ENCODE measurements around the gene HECTD2.
"Not testable (repeated sequence)": the region's sequence is repeated elsewhere in the genome, so short reads cannot be mapped to it uniquely, and the experiment has no call there.

Gene HECTD2

DNA sequence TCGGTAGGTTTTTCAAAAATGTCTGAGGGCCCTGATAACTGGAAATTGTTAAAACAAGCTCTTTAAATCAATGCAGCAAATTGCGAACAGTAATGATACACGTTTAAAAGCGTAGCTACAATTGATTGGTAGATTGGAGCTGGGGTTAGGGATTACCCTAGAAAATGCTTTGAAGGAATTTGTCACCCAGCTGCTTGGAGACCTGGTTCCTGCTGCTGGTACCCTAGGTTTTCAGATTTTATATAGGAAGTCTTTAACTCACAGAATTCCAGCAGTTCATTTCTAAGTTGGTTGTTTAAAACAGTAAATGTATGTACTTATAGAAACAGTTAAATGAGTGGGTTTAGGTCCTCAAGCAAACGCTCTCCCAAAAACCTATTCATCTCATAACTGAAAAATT, 1.5 kb downstream of the HECTD2 start:
- no peak for DNase-seq (ENCODE audit: low read depth in 2 of 2)

DNA sequence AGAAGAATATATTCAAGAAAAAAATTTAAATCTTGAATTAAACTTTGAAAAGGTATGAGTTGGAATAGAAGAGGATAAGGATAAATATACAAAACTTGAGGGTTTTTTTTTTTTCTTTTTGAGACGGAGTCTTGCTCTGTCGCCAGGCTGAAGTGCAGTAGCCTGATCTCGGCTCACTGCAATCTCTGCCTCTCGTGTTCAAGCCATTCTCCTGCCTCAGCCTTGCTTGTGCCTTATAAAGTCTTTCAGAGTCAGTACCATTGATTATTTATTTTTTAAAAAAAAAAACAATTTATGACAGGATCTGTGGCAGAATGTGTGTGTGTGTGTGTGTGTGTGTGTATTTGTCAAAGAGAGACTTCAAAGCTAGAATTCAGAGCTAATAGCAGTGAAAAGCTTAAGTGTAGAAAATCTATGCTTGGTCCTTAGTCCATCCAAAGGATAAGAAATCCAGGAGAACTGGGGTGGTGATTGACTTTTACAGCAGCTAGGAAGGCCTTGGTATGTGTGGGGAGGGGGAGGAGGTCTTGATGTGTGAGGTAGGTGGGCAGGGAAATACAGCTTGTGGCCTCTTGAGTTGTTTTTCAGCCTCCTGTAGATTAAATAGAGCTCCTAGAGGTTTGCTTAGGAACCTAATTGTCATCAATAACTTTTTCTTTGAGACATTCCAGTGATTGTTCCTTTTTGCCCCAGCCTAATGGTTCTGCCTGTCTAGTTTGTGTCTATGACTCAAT, 2.4 kb downstream of the HECTD2 start:
- DNase-seq (ENCODE audit: low read depth in 2 of 2), result no peak

DNA sequence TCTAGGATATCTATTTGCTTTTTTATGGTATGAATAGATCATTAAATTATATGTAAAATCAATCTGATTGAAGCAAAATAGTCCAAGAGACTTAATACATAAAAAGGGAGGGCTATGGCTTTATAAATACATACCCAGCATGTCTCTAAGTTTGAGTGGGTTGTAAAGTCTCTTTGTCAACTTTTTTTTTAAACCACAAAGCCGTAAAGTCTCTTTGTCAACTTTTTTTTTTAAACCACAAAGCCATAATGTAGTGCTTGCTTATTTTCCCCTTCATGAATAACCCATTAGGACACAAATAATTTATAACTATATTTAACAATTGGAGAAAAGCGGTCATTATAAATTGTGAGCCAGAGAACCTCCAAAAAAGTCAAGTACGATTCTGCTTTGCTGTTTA, 5.7 kb downstream of the HECTD2 start:
- no peak for DNase-seq (ENCODE audit: low read depth in 2 of 2)

DNA sequence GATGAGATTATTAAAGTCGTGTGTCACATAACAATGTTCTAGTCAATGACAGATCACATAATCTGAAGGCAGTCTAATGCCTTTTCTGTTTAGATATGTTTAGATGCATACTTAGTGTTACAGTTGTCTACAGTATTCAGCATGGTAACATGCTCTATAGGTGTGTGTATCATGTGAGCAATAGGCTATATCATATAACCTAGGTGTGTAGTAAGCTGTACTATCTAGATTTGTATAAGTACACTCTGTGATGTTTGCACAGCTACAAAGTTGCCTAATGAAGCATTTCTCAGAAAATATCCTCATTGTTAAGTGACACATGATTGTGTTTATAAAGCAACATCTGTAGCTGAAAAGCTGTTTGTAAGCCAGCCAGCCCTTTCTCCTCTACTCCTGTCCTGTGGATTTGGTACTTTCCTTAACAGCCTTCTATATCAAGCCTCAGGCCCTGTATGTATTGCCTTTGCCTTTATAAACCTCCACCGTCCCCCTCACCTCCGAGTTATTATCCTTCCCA, 6.3 kb downstream of the HECTD2 start:
- DNase-seq (ENCODE audit: low read depth in 2 of 2), result no peak

DNA sequence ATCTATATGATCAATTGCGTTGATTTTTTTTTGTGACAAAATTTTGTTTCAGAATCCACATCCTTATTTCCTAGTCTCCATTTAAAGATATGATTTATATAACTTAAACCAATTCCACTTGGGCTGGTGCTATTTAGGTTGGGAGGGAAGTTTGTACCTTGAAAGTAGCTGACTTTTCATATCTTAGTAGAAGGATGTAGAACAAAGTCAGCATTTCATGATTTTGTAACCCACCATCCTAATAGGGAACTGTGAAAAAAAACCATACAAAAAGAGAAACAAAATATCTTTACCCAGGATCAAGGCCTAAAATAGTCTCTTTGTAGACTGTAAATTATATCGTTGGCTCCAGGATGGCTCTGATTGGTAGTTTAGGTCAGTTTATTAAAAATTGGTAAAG, 8.3 kb downstream of the HECTD2 start:
- no peak for DNase-seq (ENCODE audit: low read depth in 2 of 2)

DNA sequence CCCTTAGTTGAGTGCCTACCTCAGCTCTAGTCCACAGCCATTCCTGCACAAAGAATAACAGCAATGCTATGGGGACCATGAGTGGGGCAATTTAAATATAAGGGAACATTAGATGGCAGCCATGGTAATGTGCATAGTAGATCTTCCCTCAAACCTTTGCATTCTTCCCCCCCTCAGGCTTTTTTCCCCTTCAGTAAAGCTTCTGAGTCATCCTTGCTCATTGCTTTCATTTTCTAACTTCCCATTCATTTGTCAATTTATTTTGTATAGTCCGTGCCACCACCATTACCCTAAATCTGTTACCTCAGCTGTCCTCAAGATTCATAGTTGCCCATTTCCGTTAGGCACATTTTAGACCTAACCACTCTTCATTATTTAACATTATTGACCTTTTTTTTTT, 10.7 kb downstream of the HECTD2 start:
- DNase-seq (ENCODE audit: low read depth in 2 of 2), result no peak

DNA sequence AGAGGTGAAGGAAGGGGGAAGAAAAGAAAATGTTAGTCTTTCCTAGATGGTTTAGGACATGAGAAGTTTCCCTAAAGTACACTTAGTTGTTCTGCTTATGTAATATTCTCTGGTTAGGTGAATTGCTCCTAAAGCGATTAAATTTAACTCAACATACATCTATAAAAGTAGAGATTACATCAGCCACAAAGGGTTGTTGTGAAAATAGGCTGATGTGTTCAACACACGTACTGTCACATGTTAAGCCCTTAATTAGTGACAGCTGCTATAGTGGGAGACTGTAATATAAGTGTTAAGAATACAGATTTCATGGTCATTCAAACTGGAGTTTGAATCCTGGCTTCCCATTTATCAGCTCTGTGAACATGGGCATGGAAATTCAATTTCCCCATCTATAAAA, 12.8 kb downstream of the HECTD2 start:
- no peak for DNase-seq (ENCODE audit: low read depth in 2 of 2)

DNA sequence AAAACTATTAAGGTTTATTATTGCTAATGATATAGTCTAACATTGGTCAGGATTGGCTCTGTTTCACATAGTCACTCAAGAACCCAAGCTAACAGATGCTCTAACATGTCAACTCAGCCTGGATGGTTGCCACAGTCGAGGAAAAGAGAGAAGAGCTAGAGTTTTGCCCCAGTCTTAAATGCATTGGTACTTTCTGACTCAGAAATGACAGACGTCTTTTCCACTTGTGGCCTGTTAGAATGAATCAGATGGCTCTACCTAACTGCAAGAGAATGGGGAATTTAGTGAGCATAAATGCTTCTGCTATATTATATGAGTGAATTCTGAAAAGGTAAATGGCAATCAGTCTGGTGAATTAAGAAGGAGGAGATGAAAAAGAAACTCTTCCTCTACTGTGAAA, 13.9 kb downstream of the HECTD2 start:
- no peak for DNase-seq (ENCODE audit: low read depth in 2 of 2)

DNA sequence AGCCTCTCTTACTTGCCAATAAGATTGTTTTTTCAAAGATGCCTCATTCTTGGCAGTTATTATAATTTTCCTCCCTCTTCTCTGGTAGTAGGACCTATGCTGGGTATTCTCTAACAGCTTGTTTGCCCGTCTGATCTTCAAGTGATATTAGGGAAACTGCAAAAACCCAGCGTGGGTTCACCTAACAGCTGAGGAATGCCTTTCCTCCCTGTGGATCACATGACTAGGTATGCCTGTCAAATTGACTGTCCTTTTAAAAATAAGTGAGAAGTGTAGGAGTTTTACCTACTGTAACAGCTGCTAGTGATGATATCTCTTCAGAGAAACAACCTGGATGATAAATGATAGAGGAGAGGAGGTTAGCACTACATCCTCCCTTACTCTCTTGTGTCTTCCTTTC, 22.0 kb downstream of the HECTD2 start:
- DNase-seq (ENCODE audit: low read depth in 2 of 2), result no peak

DNA sequence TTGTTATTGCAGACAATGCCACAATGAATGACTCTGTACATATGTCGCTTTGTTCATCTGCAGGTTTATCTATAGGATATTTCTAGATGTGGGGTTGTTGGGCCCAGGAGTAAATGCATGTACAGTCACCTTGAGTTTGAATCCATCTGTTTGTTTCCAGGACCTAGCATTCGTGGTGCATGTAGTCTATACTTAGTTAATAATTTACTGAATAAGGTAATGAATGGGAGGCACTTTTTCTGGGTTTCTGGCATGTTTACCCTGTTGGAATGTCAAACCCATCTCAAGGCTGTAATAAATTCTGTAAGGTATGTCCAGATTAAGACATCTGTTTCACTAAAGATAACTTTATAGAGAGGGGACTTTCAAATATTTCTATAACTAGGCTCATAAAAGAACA, 23.5 kb downstream of the HECTD2 start:
- DNase-seq (ENCODE audit: low read depth in 2 of 2), result no peak

DNA sequence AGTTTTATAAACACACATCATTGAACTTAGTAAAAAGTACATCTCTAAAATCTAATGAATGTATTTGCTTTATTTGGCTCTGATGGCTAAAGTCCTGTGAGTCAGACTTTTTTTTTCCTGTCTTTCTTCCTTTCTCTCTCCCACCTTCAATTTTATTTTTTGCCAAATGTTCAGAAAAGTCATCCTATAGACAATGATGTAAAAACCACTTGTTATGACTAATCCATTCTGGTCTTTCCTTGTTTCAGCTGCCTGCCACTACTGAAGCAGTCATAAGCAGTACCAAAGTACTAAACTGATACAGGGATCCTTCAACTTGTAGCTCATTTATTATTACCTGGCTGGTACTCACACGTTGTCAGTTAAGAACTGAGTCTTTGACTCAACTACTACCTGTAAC, 23.9 kb downstream of the HECTD2 start:
- no peak for DNase-seq (ENCODE audit: low read depth in 2 of 2)

DNA sequence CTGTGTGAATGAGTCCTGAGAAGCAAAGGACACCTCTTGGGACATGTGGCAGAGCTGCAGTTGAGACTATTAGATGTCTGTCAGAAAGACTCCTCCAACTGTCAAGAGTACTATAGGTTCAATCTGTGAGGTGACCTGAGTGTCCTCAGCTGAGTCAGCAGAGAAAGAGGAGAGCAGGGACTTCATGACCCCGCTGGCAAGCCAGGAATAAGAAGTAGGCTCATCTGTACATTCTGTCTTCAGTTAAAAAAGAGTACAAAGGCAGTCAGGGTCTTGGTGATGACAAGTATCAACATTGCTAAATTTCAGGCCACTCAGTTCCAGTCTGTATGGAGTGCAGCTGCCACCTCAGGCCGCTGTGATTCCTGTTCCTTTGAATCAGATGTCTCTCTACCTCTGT, 25.1 kb downstream of the HECTD2 start:
- no peak for DNase-seq (ENCODE audit: low read depth in 2 of 2)

DNA sequence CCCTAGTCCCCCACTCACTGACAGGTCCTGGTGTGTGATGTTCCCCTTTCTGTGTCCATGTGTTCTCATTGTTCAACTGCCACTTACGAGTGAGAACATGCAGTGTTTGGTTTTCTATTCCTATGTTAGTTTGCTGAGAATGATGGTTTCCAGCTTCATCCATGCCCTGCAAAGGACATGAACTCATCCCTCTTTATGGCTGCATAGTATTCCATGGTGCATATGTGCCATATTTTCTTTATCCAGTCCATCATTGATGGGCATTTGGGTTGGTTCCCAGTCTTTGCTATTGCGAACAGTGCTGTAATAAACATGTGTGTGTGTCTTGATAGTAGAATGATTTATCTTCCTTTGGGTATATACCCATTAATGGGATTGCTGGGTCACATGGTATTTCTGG, 28.1 kb downstream of the HECTD2 start:
- not testable (repeated sequence) for DNase-seq (ENCODE audit: low read depth in 2 of 2)

DNA sequence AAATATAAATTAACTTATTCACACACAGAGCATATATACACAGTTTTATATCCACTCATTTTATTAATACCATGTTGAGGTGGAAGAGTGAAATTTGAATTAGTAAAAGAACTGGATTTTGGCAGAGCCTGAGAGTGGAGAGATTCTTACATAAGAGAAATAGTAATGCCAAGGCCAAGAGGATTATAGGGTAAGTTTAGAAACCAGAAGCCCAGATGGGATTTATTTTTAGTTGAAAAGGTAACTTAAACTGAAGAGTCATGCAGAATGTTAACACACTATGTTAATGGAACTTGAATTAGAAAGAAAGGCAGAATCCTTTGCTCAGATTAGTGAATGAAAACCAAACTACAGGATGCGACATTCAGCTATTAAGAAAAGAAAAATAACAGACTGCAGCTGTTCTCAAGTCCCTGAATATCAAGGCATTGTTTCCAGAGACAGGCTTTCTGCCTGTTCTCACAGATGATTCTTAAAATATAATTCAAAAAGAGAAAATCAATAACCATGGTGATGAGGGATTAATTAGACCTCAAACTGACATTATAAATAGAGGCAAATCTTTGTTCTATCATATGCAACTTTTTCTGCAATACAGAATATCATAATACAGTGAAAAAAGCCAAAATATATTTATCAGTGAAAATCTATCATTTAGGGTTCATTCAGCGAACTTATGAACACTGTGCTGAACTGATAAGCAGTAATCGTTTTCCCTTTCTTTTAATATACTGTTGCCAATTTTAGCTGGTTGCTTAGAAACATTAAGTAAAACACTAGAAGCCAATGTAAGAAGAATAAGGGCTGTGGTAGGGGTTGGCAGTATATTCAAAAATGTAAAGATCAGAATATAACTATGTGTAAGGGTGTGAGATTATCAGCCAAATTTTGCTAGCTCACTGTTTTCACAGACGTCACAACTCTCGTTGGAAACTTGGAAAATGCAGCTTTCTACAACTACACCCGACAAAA, 34.4 kb downstream of the HECTD2 start:
- DNase-seq (ENCODE audit: low read depth in 2 of 2), result no peak

DNA sequence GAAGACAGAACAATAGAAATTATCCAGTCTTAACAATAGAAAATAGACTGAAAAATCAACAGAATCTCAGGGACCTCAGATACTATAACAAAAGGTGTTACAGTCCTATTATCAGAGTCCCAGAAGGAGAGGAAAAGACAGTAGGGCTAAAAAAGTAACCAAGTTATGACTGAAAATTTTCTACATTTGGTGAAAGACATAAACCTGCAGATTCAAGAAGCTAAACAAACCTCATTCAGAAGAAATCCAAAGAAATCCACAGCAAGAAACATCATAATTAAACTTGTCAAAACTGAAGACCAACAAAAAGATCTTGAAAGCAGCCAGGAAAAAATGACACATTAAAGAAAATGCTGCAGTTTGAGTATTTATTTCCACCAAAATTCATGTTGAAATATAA, 41.9 kb downstream of the HECTD2 start:
- DNase-seq (ENCODE audit: low read depth in 2 of 2), result no peak

DNA sequence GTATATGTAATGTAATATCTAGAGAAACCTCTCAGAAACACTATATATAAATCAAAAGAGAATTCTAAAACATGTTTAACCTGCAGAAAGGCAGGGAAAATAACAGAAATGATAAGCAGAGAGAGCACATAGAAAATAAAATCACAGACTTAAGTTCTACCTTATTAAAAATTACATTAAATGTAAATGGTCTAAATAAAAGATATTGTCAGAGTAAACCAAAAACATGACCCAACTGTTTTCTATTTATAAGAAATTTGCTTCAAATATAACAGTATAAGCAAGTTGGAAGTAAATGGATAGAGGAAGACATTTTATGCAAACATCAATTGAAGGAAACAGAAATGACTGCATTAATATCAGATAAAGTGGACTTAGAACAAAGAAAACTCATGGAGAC, 43.4 kb downstream of the HECTD2 start:
- DNase-seq (ENCODE audit: low read depth in 2 of 2), result no peak

DNA sequence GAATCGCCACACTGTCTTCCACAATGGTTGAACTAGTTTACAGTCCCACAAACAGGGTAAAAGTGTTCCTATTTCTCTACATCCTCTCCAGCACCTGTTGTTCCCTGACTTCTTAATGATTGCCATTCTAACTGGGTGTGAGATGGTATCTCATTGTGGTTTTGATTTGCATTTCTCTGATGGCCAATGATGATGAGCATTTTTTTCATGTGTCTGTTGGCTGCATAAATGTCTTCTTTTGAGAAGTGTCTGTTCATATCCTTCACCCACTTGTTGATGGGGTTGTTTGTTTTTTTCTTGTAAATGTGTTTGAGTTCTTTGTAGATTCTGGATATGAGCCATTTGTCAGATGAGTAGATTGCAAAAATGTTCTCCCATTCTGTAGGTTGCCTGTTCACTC, 45.0 kb downstream of the HECTD2 start:
- not testable (repeated sequence) for DNase-seq (ENCODE audit: low read depth in 2 of 2)

DNA sequence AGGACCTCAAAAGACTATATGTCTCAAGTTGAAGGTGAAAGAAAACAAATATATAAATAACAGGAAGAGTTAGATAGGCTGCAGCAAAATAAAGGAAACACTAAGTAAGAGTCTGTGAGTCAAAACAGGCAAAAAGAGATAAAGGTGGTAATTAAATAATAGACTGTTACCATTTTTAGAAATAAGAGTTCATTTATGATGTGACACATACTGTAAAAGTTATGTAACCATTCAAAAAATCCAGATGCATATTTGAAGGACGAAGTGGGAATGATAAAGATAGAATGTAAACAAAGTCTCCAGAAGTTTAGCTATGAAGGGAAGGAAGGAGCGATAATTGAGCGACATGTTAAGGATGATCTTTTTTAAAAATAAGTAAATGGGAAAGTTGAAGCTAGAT, 50.5 kb downstream of the HECTD2 start:
- DNase-seq (ENCODE audit: low read depth in 2 of 2), result no peak

DNA sequence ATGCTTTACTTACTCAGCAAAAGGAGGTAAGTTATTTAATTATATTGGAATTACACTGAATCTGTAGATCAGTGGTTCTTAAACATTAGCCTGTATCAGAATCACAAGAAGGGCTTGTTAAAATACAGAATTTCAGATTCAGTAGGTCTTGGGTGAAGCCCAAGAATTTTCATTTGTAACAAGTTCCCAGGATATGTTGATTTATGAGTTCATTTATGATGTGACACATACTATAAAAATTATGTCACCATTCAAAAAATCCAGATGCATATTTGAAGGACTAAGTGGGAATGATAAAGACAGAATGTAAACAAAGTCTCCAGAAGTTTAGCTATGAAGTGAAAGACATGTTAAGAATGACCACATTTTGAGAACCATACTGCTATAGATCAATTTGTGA, 52.3 kb downstream of the HECTD2 start:
- no peak for DNase-seq (ENCODE audit: low read depth in 2 of 2)

DNA sequence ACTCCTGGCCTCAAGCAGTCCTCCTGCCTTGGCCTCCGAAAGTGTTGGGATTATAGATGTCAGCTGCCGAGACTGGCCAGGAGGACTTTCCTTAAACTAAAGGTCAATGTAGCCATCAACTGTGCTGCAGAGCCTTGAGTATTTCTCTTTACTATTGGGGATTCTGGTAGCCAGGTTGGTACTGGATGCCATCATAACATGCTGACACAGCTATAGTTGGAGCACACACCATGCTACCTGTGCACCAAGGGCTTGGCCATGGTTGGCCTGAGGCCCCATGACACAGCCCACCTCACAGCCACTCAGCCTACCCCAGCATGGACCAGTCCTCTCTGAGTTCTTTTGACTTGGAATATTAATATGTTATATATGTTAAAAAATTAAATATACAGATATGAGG, 54.4 kb downstream of the HECTD2 start:
- DNase-seq (ENCODE audit: low read depth in 2 of 2), result no peak

DNA sequence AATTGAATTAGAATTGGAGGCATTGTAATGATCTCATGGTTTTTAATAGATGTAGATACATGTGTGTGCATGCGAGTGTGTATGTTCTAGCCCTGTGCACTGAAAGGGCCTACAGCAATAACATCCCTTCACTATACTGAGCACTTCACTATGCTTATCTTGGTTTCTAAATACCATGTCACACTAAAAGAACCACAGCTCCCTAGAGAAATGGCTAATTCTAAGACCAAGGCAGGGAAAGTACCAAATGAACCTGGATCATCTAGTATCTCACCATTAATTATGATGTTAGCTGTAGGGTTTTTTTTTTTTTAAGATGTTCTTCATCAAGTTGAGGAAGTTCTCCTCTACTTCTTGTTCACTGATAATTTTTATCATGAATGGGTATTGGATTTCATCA, 55.1 kb downstream of the HECTD2 start:
- no peak for DNase-seq (ENCODE audit: low read depth in 2 of 2)

DNA sequence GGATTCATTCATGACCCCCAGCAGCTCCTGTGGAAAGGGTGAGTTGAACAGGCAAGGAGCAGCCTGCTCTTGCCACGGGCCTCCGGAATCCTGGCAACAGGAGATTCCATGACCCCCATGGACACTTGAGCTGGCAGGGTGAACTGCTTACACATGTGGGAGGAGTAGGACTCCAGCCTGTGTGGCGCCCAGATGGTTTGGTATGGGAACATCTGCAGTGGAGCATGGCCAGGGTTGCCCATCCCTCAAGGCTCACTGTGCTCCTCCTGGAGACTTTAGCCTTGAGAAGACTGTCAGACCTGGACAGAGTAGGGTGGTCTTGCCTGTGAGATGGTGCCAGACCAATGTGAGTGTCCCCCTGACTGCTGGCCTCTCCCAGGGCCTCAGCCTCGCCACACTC, 57.0 kb downstream of the HECTD2 start:
- no peak for DNase-seq (ENCODE audit: low read depth in 2 of 2)

DNA sequence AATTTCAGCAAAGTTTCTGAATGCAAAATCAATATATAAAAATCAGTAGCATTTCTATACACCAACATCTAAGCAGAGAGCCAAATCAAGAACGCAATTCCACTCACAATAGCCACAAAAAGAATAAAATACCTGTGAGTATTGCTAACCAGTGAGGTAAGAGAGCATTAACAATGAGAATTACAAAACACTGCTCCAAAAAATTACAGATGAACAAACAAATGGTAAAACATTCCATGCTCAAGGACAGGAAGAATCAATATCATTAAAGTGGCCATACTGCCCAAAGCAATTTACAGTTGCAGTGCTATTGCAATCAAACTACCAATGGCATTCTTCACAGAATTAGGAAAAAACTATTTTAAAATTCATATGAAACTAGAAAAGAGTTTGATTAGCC, 61.5 kb downstream of the HECTD2 start:
- no peak for DNase-seq (ENCODE audit: low read depth in 2 of 2)
